ENCODE results near the gene STK32C. TPM values are rescaled to one million over a fixed set of nuclear protein-coding genes. Genes with fewer than 3 reads are reported as not detected.

Gene STK32C
- total RNA-seq, 1 experiment from 2014 or later: 13.5 TPM

- BruUV-seq (replicated peaks): no TSS peak
- peaks cover 3% of the 10 kb centered on the region for H3K9me3 Mint-ChIP-seq (ENCODE audit: low read depth, unreplicated experiment)
Measured at GRCh38 chr10:132272231-132272971, 35.3 kb downstream of the STK32C start.

GRCh38 chr10:132271458-132272230, 36.1 kb downstream of the STK32C start:
- BruUV-seq (replicated peaks): no TSS peak
- TF ChIP-seq CTCF (IDR thresholded peaks at IDR 0.05; ENCODE audit: unreplicated experiment): no peak
- Mint-ChIP-seq H3K9me3 (ENCODE audit: low read depth, unreplicated experiment) (peaks cover 3% of the 10 kb centered on the region), H3K27me3 (ENCODE audit: unreplicated experiment) (no peaks in the 10 kb centered on the region), H3K36me3 (ENCODE audit: insufficient read depth, unreplicated experiment) (no peaks in the 10 kb centered on the region), H3K27ac (ENCODE audit: unreplicated experiment) (no peak overlapping the region), H3K4me1 (ENCODE audit: low read depth, unreplicated experiment) (no peaks in the 10 kb centered on the region), H3K4me3 (ENCODE audit: low read depth, unreplicated experiment) (no peak overlapping the region)
- intact Hi-C loops (cut with micrococcal nuclease; ENCODE audit: unreplicated experiment): no loop called here
- CTCF ChIA-PET: no interaction called here
- no peak for DNase-seq

More at GRCh38 chr10:132272231-132272971, 35.3 kb downstream of the STK32C start:
- H3K27me3 Mint-ChIP-seq (ENCODE audit: unreplicated experiment): no peaks in the 10 kb centered on the region
- no peaks in the 10 kb centered on the region for H3K4me1 Mint-ChIP-seq (ENCODE audit: low read depth, unreplicated experiment)
- H3K4me3 Mint-ChIP-seq (ENCODE audit: low read depth, unreplicated experiment): no peak overlapping the region
- intact Hi-C loops (cut with micrococcal nuclease; ENCODE audit: unreplicated experiment): no loop called here
- DNase-seq: no peak
- no peak for TF ChIP-seq CTCF (IDR thresholded peaks at IDR 0.05; ENCODE audit: unreplicated experiment)
- CTCF ChIA-PET: no interaction called here
- H3K27ac Mint-ChIP-seq (ENCODE audit: unreplicated experiment): no peak overlapping the region
- no peaks in the 10 kb centered on the region for H3K36me3 Mint-ChIP-seq (ENCODE audit: insufficient read depth, unreplicated experiment)

GRCh38 chr10:132270721-132271457, 36.9 kb downstream of the STK32C start:
- Mint-ChIP-seq H3K4me1 (ENCODE audit: low read depth, unreplicated experiment) (no peaks in the 10 kb centered on the region), H3K36me3 (ENCODE audit: insufficient read depth, unreplicated experiment) (no peaks in the 10 kb centered on the region), H3K4me3 (ENCODE audit: low read depth, unreplicated experiment) (no peak overlapping the region), H3K9me3 (ENCODE audit: low read depth, unreplicated experiment) (peaks cover 3% of the 10 kb centered on the region), H3K27me3 (ENCODE audit: unreplicated experiment) (peaks cover 7% of the 10 kb centered on the region), H3K27ac (ENCODE audit: unreplicated experiment) (no peak overlapping the region)
- CTCF ChIA-PET: no interaction called here
- no peak for TF ChIP-seq CTCF (IDR thresholded peaks at IDR 0.05; ENCODE audit: unreplicated experiment)
- intact Hi-C loops (cut with micrococcal nuclease; ENCODE audit: unreplicated experiment): no loop called here
- DNase-seq: no peak
- no TSS peak for BruUV-seq (replicated peaks)

GRCh38 chr10:132270256-132270655, 37.5 kb downstream of the STK32C start:
- H3K27ac Mint-ChIP-seq (ENCODE audit: unreplicated experiment): no peak overlapping the region
- CTCF ChIA-PET: no interaction called here
- H3K4me3 Mint-ChIP-seq (ENCODE audit: low read depth, unreplicated experiment): no peak overlapping the region
- TF ChIP-seq CTCF (IDR thresholded peaks at IDR 0.05; ENCODE audit: unreplicated experiment): no peak
- DNase-seq: no peak
- no peaks in the 10 kb centered on the region for H3K4me1 Mint-ChIP-seq (ENCODE audit: low read depth, unreplicated experiment)
- peaks cover 3% of the 10 kb centered on the region for H3K9me3 Mint-ChIP-seq (ENCODE audit: low read depth, unreplicated experiment)
- intact Hi-C loops (cut with micrococcal nuclease; ENCODE audit: unreplicated experiment): no loop called here
- H3K27me3 Mint-ChIP-seq (ENCODE audit: unreplicated experiment): peaks cover 12% of the 10 kb centered on the region
- no peaks in the 10 kb centered on the region for H3K36me3 Mint-ChIP-seq (ENCODE audit: insufficient read depth, unreplicated experiment)
- no TSS peak for BruUV-seq (replicated peaks)
